Activated CD4-positive, alpha-beta T cell treated with anti-CD3 and anti-CD28 coated beads for 48 hours (primary cell): ENCODE measurements around the gene HPS4.

Experiments
- DNase-seq: peaks from one replicate; pipeline ENCODE4 v3.0.0-alpha.2; 2020

The HPS4 gene

GRCh38 chr22:26406118-26406517, 77.5 kb downstream of the HPS4 start:
- DNase-seq, result no peak

- DNase-seq, result no peak
Observed at GRCh38 chr22:26404851-26405421, 78.6 kb downstream of the HPS4 start.

DNA sequence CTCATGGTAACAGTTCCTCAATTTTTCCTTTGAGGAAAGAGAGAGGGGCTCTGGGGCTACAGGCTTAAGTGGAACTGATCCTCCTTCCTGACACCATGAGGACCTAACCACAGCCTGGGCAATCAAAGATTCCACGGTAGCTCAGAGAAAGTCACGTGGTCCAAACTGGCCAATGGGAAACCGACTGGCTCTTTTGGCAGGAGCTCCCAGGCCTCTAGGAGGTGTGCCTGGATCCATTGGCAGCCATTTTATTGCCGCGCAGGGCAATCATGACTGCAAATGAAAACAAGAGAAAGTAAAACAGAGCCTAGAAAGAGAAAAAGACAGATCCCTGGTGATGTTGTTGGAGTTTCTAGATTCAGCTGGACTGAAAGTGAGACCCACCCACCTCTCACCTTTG, 81.9 kb downstream of the HPS4 start:
- DNase-seq, result peak; percentile 12
